ENCODE data around the gene WSB1. TPM values are rescaled to one million over a fixed set of nuclear protein-coding genes. Genes with fewer than 3 reads are reported as not detected.

The WSB1 gene
- total and polyA plus RNA-seq, 2 donors (not counting 1 experiment from before 2014, with no cell fraction given): 123 to 217 TPM

DNA sequence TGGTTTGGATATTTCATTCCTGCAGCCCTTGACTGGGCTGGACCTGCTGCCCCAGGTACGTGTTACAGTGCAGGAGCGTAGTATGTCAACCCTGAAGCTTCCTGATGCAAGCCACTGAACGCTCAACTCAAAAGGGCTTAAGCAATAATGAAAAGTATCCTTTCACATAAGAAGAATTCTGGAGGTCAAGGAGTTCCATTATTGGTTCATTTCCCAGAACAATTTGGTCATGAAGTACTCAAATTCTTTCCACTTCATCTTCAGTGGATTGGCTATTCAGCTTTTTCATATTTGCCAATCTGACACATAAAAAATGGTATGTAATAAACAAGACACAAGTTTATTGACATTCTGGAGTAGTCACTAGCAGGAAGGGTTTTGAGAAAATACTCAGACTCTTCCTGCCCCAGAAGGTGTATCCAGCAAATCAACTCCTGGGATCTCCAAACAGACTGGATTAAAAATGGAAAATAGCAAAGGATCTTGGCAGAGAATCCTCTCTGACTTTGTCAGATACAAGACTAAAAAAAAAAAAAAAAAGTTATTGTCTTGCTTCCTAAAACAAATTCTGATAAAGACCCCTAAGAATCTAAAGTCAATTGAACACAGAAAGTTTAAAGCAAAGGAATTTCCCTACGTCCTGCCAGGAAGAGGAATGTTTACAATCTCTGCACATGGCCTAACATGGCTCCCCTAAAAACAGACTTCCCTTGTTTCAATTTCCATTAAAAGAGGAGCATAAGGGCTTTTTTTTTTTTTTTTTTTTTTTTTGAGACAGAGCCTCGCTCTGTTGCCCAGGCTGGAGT, 37.5 kb upstream of the WSB1 start:
- Mint-ChIP-seq H3K4me1 (peaks cover 13% of the 10 kb centered on the region), H3K27ac (no peak overlapping the region), H3K27me3 (no peaks in the 10 kb centered on the region), H3K9me3 (ENCODE audit: insufficient read depth) (no peaks in the 10 kb centered on the region), H3K4me3 (no peak overlapping the region)
- Histone ChIP-seq H3K4me2 (replicated peaks; ENCODE audit: low read depth, low read length, poor library complexity, severe bottlenecking) (no peak overlapping the region), H3K27ac (ENCODE audit: low read length in 2 of 2) (no peak overlapping the region), H3K4me3 (ENCODE audit: control extremely low read depth in 1 of 5, extremely low read depth in 1 of 5, insufficient read depth in 1 of 5, low read depth in 2 of 5, low read length in 4 of 5) (no peak overlapping the region), H3K4me1 (ENCODE audit: control insufficient read depth in 2 of 2, insufficient read depth in 2 of 2, low read length in 2 of 2) (no peaks in the 10 kb centered on the region), H3K36me3 (replicated peaks in 1 of 2; ENCODE audit: control extremely low read depth in 1 of 2, control insufficient read depth in 1 of 2, extremely low read depth in 1 of 2, insufficient read depth in 2 of 2, low read length in 1 of 2) (no peaks in the 10 kb centered on the region), H3K27me3 (replicated peaks in 1 of 4; ENCODE audit: control extremely low read depth in 1 of 4, control insufficient read depth in 3 of 4, insufficient read depth in 4 of 4, low read length in 3 of 4) (no peaks in the 10 kb centered on the region), H4K20me1 (ENCODE audit: control insufficient read depth, insufficient read depth, low read length, poor library complexity, severe bottlenecking) (no peaks in the 10 kb centered on the region), H3K79me2 (ENCODE audit: control insufficient read depth, insufficient read depth, low read length) (no peaks in the 10 kb centered on the region), H3K9ac (ENCODE audit: low read length) (no peak overlapping the region), H2AFZ (ENCODE audit: insufficient read depth, low read depth, low read length, poor library complexity, severe bottlenecking) (no peak overlapping the region), H3K9me3 (ENCODE audit: control extremely low read depth in 1 of 3, control insufficient read depth in 2 of 3, insufficient read depth in 1 of 3, low read length in 2 of 3) (no peaks in the 10 kb centered on the region)
- ChIA-PET CTCF (interaction anchor here (1.0 to 1.1 kb wide), 2 partner anchors 20 to 125 kb away, joined by 3 read pairs; no protein-coding TSS in a partner anchor), POLR2A (no interaction called here)
- no peak for TF ChIP-seq EZH2 (IDR thresholded peaks at IDR 0.05; ENCODE audit: borderline replicate concordance, insufficient read depth, low read depth, low read length, poor library complexity, severe bottlenecking)
- TF ChIP-seq, protein P1, sequence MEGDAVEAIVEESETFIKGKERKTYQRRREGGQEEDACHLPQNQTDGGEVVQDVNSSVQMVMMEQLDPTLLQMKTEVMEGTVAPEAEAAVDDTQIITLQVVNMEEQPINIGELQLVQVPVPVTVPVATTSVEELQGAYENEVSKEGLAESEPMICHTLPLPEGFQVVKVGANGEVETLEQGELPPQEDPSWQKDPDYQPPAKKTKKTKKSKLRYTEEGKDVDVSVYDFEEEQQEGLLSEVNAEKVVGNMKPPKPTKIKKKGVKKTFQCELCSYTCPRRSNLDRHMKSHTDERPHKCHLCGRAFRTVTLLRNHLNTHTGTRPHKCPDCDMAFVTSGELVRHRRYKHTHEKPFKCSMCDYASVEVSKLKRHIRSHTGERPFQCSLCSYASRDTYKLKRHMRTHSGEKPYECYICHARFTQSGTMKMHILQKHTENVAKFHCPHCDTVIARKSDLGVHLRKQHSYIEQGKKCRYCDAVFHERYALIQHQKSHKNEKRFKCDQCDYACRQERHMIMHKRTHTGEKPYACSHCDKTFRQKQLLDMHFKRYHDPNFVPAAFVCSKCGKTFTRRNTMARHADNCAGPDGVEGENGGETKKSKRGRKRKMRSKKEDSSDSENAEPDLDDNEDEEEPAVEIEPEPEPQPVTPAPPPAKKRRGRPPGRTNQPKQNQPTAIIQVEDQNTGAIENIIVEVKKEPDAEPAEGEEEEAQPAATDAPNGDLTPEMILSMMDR (IDR thresholded peaks at IDR 0.05): no peak
- WGBS (ENCODE audit: insufficient coverage): 100% methylated on average over 2 of the region's 5 CpGs
- DNase-seq (no peak), ATAC-seq (ENCODE audit: low read depth) (no peak)
- intact Hi-C loops (cut with micrococcal nuclease): no loop called here

DNA sequence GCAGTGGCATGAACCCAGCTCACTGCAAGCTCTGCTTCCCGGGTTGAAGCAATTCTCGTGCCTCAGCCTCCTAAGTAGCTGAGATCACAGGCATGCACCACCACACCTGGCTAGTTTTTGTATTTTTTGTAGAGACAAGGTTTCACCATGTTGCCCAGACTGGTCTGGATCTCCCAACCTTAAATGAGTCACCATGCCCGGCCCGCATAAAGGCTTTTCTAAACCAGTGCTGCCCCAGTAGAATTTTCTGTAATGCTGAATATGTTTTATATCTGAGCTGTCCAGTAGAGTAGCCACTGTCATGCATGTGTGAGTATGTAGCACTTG, 36.9 kb upstream of the WSB1 start:
- Histone ChIP-seq H3K79me2 (ENCODE audit: control insufficient read depth, insufficient read depth, low read length) (no peaks in the 10 kb centered on the region), H3K27me3 (replicated peaks in 1 of 4; ENCODE audit: control extremely low read depth in 1 of 4, control insufficient read depth in 3 of 4, insufficient read depth in 4 of 4, low read length in 3 of 4) (no peaks in the 10 kb centered on the region), H3K27ac (ENCODE audit: low read length in 2 of 2) (no peak overlapping the region), H3K36me3 (replicated peaks in 1 of 2; ENCODE audit: control extremely low read depth in 1 of 2, control insufficient read depth in 1 of 2, extremely low read depth in 1 of 2, insufficient read depth in 2 of 2, low read length in 1 of 2) (no peaks in the 10 kb centered on the region), H3K4me3 (ENCODE audit: control extremely low read depth in 1 of 5, extremely low read depth in 1 of 5, insufficient read depth in 1 of 5, low read depth in 2 of 5, low read length in 4 of 5) (no peak overlapping the region), H2AFZ (ENCODE audit: insufficient read depth, low read depth, low read length, poor library complexity, severe bottlenecking) (no peak overlapping the region), H3K9me3 (ENCODE audit: control extremely low read depth in 1 of 3, control insufficient read depth in 2 of 3, insufficient read depth in 1 of 3, low read length in 2 of 3) (no peaks in the 10 kb centered on the region), H3K4me2 (replicated peaks; ENCODE audit: low read depth, low read length, poor library complexity, severe bottlenecking) (no peak overlapping the region), H4K20me1 (ENCODE audit: control insufficient read depth, insufficient read depth, low read length, poor library complexity, severe bottlenecking) (no peaks in the 10 kb centered on the region), H3K9ac (ENCODE audit: low read length) (no peak overlapping the region), H3K4me1 (ENCODE audit: control insufficient read depth in 2 of 2, insufficient read depth in 2 of 2, low read length in 2 of 2) (no peaks in the 10 kb centered on the region)
- DNase-seq: no peak
- CTCF ChIA-PET: interaction anchor here (1.1 to 1.6 kb wide), 2 partner anchors 20 to 76 kb away, joined by 3 to 5 read pairs; no protein-coding TSS in a partner anchor
- Mint-ChIP-seq H3K9me3 (ENCODE audit: insufficient read depth) (no peaks in the 10 kb centered on the region), H3K4me1 (peaks cover 13% of the 10 kb centered on the region), H3K27me3 (no peaks in the 10 kb centered on the region), H3K4me3 (no peak overlapping the region), H3K27ac (no peak overlapping the region)
- no peak for ATAC-seq (ENCODE audit: low read depth)
- TF ChIP-seq, protein P1 (IDR thresholded peaks at IDR 0.05): no peak
- no peak for TF ChIP-seq EZH2 (IDR thresholded peaks at IDR 0.05; ENCODE audit: borderline replicate concordance, insufficient read depth, low read depth, low read length, poor library complexity, severe bottlenecking)
- POLR2A ChIA-PET: no interaction called here
- WGBS (ENCODE audit: insufficient coverage): 100% methylated on average over 1 of the region's 4 CpGs
- intact Hi-C loops (cut with micrococcal nuclease): no loop called here

All from B cell (primary cell).